Parathyroid adenoma (tissue), 2 donors: Measurements from ENCODE around the gene RGL1.
"Not testable (repeated sequence)": the region's sequence is repeated elsewhere in the genome, so short reads cannot be mapped to it uniquely, and the experiment has no call there.

Source experiments
- H2AFZ ChIP-seq: fragments of 300-600 bp; sonication (generic); one replicate; pipeline ENCODE4 v1.7.0; 2017; ENCODE audit warnings: antibody characterized with exemption, mild to moderate bottlenecking
- H3K27ac ChIP-seq: fragments of 300-600 bp; sonication (generic); one replicate; pipeline ENCODE4 v1.7.0; 2017
- H3K27me3 ChIP-seq: fragments of 300-600 bp; sonication (generic); one replicate; pipeline ENCODE4 v1.7.0; 2017; ENCODE audit warnings: low read length; ENCODE audit not compliant: control insufficient read depth, insufficient read depth
- H3K36me3 ChIP-seq: fragments of 300-600 bp; sonication (generic); one replicate; pipeline ENCODE4 v1.7.0; 2017; ENCODE audit warnings: low read length; ENCODE audit not compliant: control insufficient read depth, insufficient read depth
- H3K4me1 ChIP-seq: fragments of 300-600 bp; sonication (generic); one replicate; pipeline ENCODE4 v1.7.0; 2017; ENCODE audit warnings: control low read depth
- H3K4me2 ChIP-seq: fragments of 300-600 bp; sonication (generic); one replicate; pipeline ENCODE4 v1.7.0; 2017; ENCODE audit warnings: low read length
- H3K4me3 ChIP-seq: fragments of 300-600 bp; sonication (generic); one replicate; pipeline ENCODE4 v1.7.0; 2017; ENCODE audit warnings: low read depth, low read length
- H3K79me2 ChIP-seq: fragments of 300-600 bp; sonication (generic); one replicate; pipeline ENCODE4 v1.7.0; 2017; ENCODE audit warnings: control low read depth
- H3K9ac ChIP-seq: fragments of 300-600 bp; sonication (generic); one replicate; pipeline ENCODE4 v1.7.0; 2017; ENCODE audit warnings: mild to moderate bottlenecking
- H3K9me3 ChIP-seq: fragments of 300-600 bp; sonication (generic); one replicate; pipeline ENCODE4 v1.7.0; 2017; ENCODE audit warnings: low read length; ENCODE audit not compliant: control insufficient read depth
- CTCF ChIP-seq: fragments of 300-600 bp; sonication (generic); IDR thresholded peaks from one replicate; pipeline ENCODE4 v1.7.0; 2017; ENCODE audit warnings: antibody characterized with exemption, mild to moderate bottlenecking
- donor health status: primary hyperparathyroidism.

The RGL1 gene

GRCh38 chr1:183760661-183761060 is 44.3 kb upstream of the RGL1 start:
- no peaks in the 10 kb centered on the region for H3K4me1 ChIP-seq
- H3K9me3 ChIP-seq = no peaks in the 10 kb centered on the region
- H3K9ac ChIP-seq = no peak overlapping the region
- no peak overlapping the region for H2AFZ ChIP-seq
- H3K79me2 ChIP-seq = no peaks in the 10 kb centered on the region
- H3K27me3 ChIP-seq = no peaks in the 10 kb centered on the region
- no peaks in the 10 kb centered on the region for H3K36me3 ChIP-seq
- TF ChIP-seq CTCF = no peak
- H3K4me2 ChIP-seq = no peak overlapping the region
- no peak overlapping the region for H3K4me3 ChIP-seq
- H3K27ac ChIP-seq = no peak overlapping the region

GRCh38 chr1:183761871-183762270 is 43.0 kb upstream of the RGL1 start:
- no peak overlapping the region for H3K27ac ChIP-seq
- no peak overlapping the region for H2AFZ ChIP-seq
- no peak overlapping the region for H3K4me3 ChIP-seq
- H3K4me1 ChIP-seq = no peaks in the 10 kb centered on the region
- no peaks in the 10 kb centered on the region for H3K79me2 ChIP-seq
- no peak overlapping the region for H3K9ac ChIP-seq
- H3K36me3 ChIP-seq = no peaks in the 10 kb centered on the region
- no peaks in the 10 kb centered on the region for H3K27me3 ChIP-seq
- no peak overlapping the region for H3K4me2 ChIP-seq
- no peak for TF ChIP-seq CTCF
- no peaks in the 10 kb centered on the region for H3K9me3 ChIP-seq

GRCh38 chr1:183762856-183763255 is 42.1 kb upstream of the RGL1 start:
- H3K27ac ChIP-seq, H3K9ac ChIP-seq, H3K79me2 ChIP-seq, H3K9me3 ChIP-seq, H2AFZ ChIP-seq, H3K4me3 ChIP-seq, H3K36me3 ChIP-seq, H3K4me2 ChIP-seq, H3K27me3 ChIP-seq, H3K4me1 ChIP-seq: not testable (repeated sequence)

GRCh38 chr1:183764981-183765380 is 39.9 kb upstream of the RGL1 start:
- H3K4me1 ChIP-seq = no peaks in the 10 kb centered on the region
- no peaks in the 10 kb centered on the region for H3K27me3 ChIP-seq
- no peak overlapping the region for H3K4me3 ChIP-seq
- no peak overlapping the region for H2AFZ ChIP-seq
- no peak overlapping the region for H3K9ac ChIP-seq
- H3K9me3 ChIP-seq = no peaks in the 10 kb centered on the region
- no peak for TF ChIP-seq CTCF
- H3K79me2 ChIP-seq = no peaks in the 10 kb centered on the region
- no peaks in the 10 kb centered on the region for H3K36me3 ChIP-seq
- H3K4me2 ChIP-seq = no peak overlapping the region
- H3K27ac ChIP-seq = no peak overlapping the region

GRCh38 chr1:183769956-183770815 is 34.7 kb upstream of the RGL1 start:
- H3K4me2 ChIP-seq = no peak overlapping the region
- no peaks in the 10 kb centered on the region for H3K36me3 ChIP-seq
- no peak overlapping the region for H3K4me3 ChIP-seq
- H3K27ac ChIP-seq = no peak overlapping the region
- no peaks in the 10 kb centered on the region for H3K4me1 ChIP-seq
- no peak overlapping the region for H2AFZ ChIP-seq
- no peak overlapping the region for H3K9ac ChIP-seq
- no peaks in the 10 kb centered on the region for H3K9me3 ChIP-seq
- no peak for TF ChIP-seq CTCF
- no peaks in the 10 kb centered on the region for H3K79me2 ChIP-seq
- H3K27me3 ChIP-seq = no peaks in the 10 kb centered on the region
